Measurements from ENCODE around the gene TMEM184A. TPM values are rescaled to one million over a fixed set of nuclear protein-coding genes. Genes with fewer than 3 reads are reported as not detected.

The TMEM184A gene
- total and polyA plus RNA-seq, 2 of the 13 experiments (the other 11 are each of a cell fraction or from before 2014, with no cell fraction given) = 9.5 to 20.4 TPM

GRCh38 chr7:1503816-1504775, 51.9 kb downstream of the TMEM184A start, which contains the start of gene INTS1 (continued):
- TF ChIP-seq TFDP2 (CRISPR knock-in tag; IDR thresholded peaks at IDR 0.05) (peak; percentile 75), ELF1 (CRISPR knock-in tag; IDR thresholded peaks at IDR 0.05) (peak; percentile 89), NFYC (CRISPR knock-in tag; IDR thresholded peaks at IDR 0.05) (peak; percentile 29; the same call in 1 of the 2 replicates), MAFK (conservative IDR thresholded peaks at IDR 0.05 in 1 of 2, IDR thresholded peaks at IDR 0.05 in 1 of 2; ENCODE audit: low read length in 2 of 2) (no peak), SP2 (CRISPR knock-in tag; IDR thresholded peaks at IDR 0.05) (peak; percentile 70), KLF11 (CRISPR knock-in tag; IDR thresholded peaks at IDR 0.05) (no peak), ZBTB14 (CRISPR knock-in tag; IDR thresholded peaks at IDR 0.05) (peak; percentile 46; the same call in 1 of the 2 replicates), ZNF720 (CRISPR knock-in tag; IDR thresholded peaks at IDR 0.05) (no peak), STAT5B (CRISPR knock-in tag; IDR thresholded peaks at IDR 0.05) (no peak), SPEN (CRISPR knock-in tag; IDR thresholded peaks at IDR 0.05; ENCODE audit: low read depth) (peak; percentile 90), ZNF496 (CRISPR knock-in tag; IDR thresholded peaks at IDR 0.05; ENCODE audit: insufficient replicate concordance) (no peak), SRSF1 (optimal IDR thresholded peaks at IDR 0.05; ENCODE audit: low read depth, low read length) (no peak), RBFOX2 (IDR thresholded peaks at IDR 0.05; ENCODE audit: low read depth, low read length) (peak; percentile 92), PCBP1 (IDR thresholded peaks at IDR 0.05; ENCODE audit: borderline replicate concordance, low read depth, low read length) (peak; percentile 83; the same call in 1 of the 2 replicates), DR1 (CRISPR knock-in tag; IDR thresholded peaks at IDR 0.05) (0 out of 2 replicates have a peak, but pooled peaks have one; percentile 24), ZFAT (CRISPR knock-in tag; conservative IDR thresholded peaks at IDR 0.05) (no peak), ZNF33B (CRISPR knock-in tag; IDR thresholded peaks at IDR 0.05) (peak; percentile 87; the same call in 1 of the 2 replicates), RXRA (CRISPR knock-in tag; IDR thresholded peaks at IDR 0.05) (peak; percentile 57; the same call in 1 of the 2 replicates), ZBTB20 (CRISPR knock-in tag; IDR thresholded peaks at IDR 0.05; ENCODE audit: borderline replicate concordance, low read depth) (peak; percentile 54; the same call in 1 of the 2 replicates), ADNP (CRISPR knock-in tag; IDR thresholded peaks at IDR 0.05) (no peak), MIER2 (CRISPR knock-in tag; IDR thresholded peaks at IDR 0.05) (no peak), NFKBIZ (CRISPR knock-in tag; IDR thresholded peaks at IDR 0.05) (no peak), TOPORS (CRISPR knock-in tag; IDR thresholded peaks at IDR 0.05) (no peak), NFIC (IDR thresholded peaks at IDR 0.05; ENCODE audit: low read length) (no peak), ZNF350 (CRISPR knock-in tag; IDR thresholded peaks at IDR 0.05; ENCODE audit: borderline replicate concordance, low read depth) (no peak), TMF1 (CRISPR knock-in tag; IDR thresholded peaks at IDR 0.05; ENCODE audit: low read depth) (no peak)
- TF ChIP-seq, protein P1, sequence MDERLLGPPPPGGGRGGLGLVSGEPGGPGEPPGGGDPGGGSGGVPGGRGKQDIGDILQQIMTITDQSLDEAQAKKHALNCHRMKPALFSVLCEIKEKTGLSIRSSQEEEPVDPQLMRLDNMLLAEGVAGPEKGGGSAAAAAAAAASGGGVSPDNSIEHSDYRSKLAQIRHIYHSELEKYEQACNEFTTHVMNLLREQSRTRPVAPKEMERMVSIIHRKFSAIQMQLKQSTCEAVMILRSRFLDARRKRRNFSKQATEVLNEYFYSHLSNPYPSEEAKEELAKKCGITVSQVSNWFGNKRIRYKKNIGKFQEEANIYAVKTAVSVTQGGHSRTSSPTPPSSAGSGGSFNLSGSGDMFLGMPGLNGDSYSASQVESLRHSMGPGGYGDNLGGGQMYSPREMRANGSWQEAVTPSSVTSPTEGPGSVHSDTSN (CRISPR knock-in tag; IDR thresholded peaks at IDR 0.05) = no peak

Measured in HepG2 (cell line).